ENCODE data around the gene ELP6.
A peak's percentile ranks its signal among the peaks of the same experiment; 100 is the strongest.

ELP6 gene

GRCh38 chr3:47478022-47478421 is 35.5 kb downstream of the ELP6 start:
- Histone ChIP-seq H3K27me3 (no peaks in the 10 kb centered on the region), H3K9me3 (no peaks in the 10 kb centered on the region), H3K27ac (no peak overlapping the region), H3K4me3 (no peak overlapping the region), H3K36me3 (no peaks in the 10 kb centered on the region), H3K4me1 (peaks cover 4 to 29% (median 22%) of the 10 kb centered on the region in 4 donors)
- intact Hi-C loops (cut with DNase I; ENCODE audit: low total_unique reads), result no loop called here
- DNase-seq, result no peak
- TF ChIP-seq CTCF (IDR thresholded peaks at IDR 0.05), result no peak

DNA sequence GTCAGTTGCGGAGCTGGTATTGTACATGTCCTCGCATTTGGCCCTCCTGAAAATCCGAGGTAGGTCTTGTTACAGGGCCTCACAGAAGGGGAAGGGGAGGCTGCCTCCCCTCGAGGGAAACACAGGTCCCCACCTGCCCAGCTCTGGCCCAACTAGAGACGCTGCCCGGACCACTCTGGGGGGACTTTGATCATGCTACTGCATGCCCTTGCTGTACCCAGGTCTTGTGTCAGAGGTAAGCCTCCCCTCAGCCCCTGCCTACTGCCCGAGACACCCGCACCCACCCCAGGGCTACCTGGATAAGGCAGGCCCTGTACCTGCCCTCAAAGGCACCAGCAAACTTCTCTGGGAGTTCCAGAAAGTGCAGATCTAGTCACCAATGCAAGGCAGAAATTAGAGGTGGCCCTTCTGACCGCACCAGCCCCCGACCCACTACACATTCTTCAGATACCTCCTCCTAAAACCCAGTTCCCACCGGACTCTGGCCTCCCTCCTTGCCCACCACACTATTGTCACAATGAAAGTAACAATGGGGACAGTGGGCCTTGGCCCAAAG is 36.8 kb downstream of the ELP6 start:
- H3K9me3 ChIP-seq, result no peaks in the 10 kb centered on the region
- H3K27ac ChIP-seq, result peak overlapping the region; percentile 76 to 84
- intact Hi-C loops (cut with DNase I; ENCODE audit: low total_unique reads), result loop anchor here (2.0 kb wide), 1 partner anchor 54 kb away; no protein-coding TSS in a partner anchor
- DNase-seq, result peak in 1 of 2 donors; percentile 68
- no peak for TF ChIP-seq CTCF (IDR thresholded peaks at IDR 0.05)
- peaks cover 4 to 29% (median 22%) of the 10 kb centered on the region in 4 donors for H3K4me1 ChIP-seq
- no peaks in the 10 kb centered on the region for H3K36me3 ChIP-seq
- no peaks in the 10 kb centered on the region for H3K27me3 ChIP-seq
- H3K4me3 ChIP-seq, result peak overlapping the region; percentile 81

GRCh38 chr3:47476330-47476626 is 37.2 kb downstream of the ELP6 start:
- H3K27me3 ChIP-seq, result no peaks in the 10 kb centered on the region
- no peak for TF ChIP-seq CTCF (IDR thresholded peaks at IDR 0.05)
- H3K4me1 ChIP-seq, result peaks cover 4 to 29% (median 22%) of the 10 kb centered on the region in 4 donors
- DNase-seq, result no peak
- intact Hi-C loops (cut with DNase I; ENCODE audit: low total_unique reads), result loop anchor here (2.0 kb wide), 1 partner anchor 53 kb away; no protein-coding TSS in a partner anchor
- H3K4me3 ChIP-seq, result peak overlapping the region; percentile 81
- no peaks in the 10 kb centered on the region for H3K9me3 ChIP-seq
- peak overlapping the region; percentile 76 to 84 for H3K27ac ChIP-seq
- no peaks in the 10 kb centered on the region for H3K36me3 ChIP-seq

DNA sequence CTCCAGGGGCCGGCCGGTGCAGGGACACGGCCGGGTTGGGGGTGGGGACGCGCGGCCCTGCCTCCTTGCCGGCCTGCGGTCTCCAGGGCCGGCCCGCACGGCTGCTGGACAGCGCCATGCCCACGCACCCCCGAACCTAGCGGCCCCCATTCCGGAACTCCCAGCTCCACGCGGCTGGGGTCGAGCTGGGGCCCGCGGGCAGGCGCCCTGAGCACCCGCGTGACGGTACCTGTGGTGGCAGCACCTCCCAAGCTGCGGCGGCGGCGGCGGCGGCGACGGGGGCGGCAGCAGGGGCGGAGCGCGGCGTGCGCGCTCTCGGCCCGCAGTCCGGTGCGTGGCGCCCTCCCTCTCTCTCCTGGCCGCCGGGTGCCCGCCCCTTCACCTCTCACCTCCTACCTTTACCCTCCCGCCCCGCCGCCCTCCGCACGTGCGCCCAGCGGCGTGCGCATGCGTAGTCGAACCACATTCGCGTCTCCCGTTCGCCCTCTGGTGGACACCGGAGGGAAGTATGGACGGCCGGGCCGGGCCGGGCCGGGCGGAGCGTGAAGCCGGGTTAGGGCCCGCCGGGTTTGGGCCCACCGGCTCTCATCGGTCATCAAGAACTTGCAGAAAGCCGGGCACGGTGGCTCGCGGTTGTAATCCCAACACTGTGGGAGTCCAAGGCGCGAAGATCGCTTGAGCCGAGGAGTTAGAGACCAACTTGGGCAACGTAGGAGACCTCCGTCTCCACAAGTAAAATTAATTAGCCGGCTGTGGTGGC is 37.8 kb downstream of the ELP6 start, which contains the start of gene SCAP:
SCAP (minus strand) TSS at position 372 of the 760 bp plus-strand sequence. CDS start 32,948 bp downstream, outside the sequence.
- intact Hi-C loops (cut with DNase I; ENCODE audit: low total_unique reads), result loop anchor here (2.0 kb wide), 1 partner anchor 53 kb away; no protein-coding TSS in a partner anchor
- Histone ChIP-seq H3K27me3 (no peaks in the 10 kb centered on the region), H3K4me3 (peak within 1 kb of the TSS; percentile 81), H3K36me3 (no peaks in the 10 kb centered on the region), H3K4me1 (peaks cover 4 to 29% (median 22%) of the 10 kb centered on the region in 4 donors), H3K9me3 (no peaks in the 10 kb centered on the region), H3K27ac (peak within 1 kb of the TSS; percentile 76 to 84)
- peak; percentile 90 to 99 for TF ChIP-seq CTCF (IDR thresholded peaks at IDR 0.05)
- DNase-seq, result peak; percentile 93 to 96

DNA sequence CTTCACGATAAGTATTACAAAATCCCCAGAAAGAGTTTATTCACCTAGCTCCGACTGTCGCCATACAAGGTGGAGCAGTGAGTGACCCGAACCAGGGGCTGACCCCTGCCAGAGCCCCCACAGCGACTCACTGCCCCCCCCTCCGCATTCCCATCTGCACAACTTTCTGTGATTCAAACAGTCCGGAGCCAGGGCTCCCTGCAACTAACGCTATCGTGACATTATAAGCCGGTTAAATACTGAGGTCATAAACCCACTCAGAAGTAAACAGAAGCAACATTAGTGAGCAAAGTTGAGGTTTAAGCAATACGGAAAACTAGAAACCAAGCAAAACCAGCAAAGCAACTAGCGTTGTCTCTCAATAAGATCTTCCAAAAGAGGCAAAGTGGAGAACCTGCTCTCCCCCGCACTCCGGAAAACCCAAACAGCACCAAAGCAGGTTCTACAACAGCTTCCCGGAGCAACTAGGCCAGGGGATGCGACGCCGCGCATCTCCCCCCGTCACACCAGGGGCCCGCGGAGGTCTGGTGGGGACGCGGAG is 38.4 kb downstream of the ELP6 start:
- Histone ChIP-seq H3K4me1 (peaks cover 4 to 29% (median 22%) of the 10 kb centered on the region in 4 donors), H3K36me3 (no peaks in the 10 kb centered on the region), H3K27me3 (no peaks in the 10 kb centered on the region), H3K27ac (peak overlapping the region; percentile 74 to 76), H3K4me3 (peak overlapping the region; percentile 81), H3K9me3 (no peaks in the 10 kb centered on the region)
- intact Hi-C loops (cut with DNase I; ENCODE audit: low total_unique reads), result no loop called here
- TF ChIP-seq CTCF (IDR thresholded peaks at IDR 0.05), result no peak
- no peak for DNase-seq
